H1 (cell line): ENCODE data around the gene STPG1. TPM values are rescaled to one million over a fixed set of nuclear protein-coding genes. Genes with fewer than 3 reads are reported as not detected.

Source experiments
- ASH2L ChIP-seq: fragments of 200-600, 300-600 bp; sonication (generic); IDR thresholded peaks from one replicate; pipeline ENCODE4 v1.7.1; 2017; ENCODE audit warnings: low read length
- CHD1 ChIP-seq: IDR thresholded peaks from 2 replicates; pipeline ENCODE4 v1.6.1; 2012; ENCODE audit warnings: low read depth, low read length, improper control_type of control experiment
- RNF2 ChIP-seq: fragments of 200-900, 300-1000 bp; sonication (generic); IDR thresholded peaks from 2 replicates; pipeline ENCODE4 v1.7.1; 2016; ENCODE audit warnings: borderline replicate concordance, low read depth, mild to moderate bottlenecking, antibody characterized with exemption, low read length; ENCODE audit not compliant: poor library complexity, severe bottlenecking; ENCODE audit errors: missing control alignments
- SIN3A ChIP-seq, 2 experiments: IDR thresholded peaks in 1 of 2; conservative IDR thresholded peaks in 1 of 2; 2 replicates each; pipeline ENCODE4 v1.6.1; 2011 to 2012; ENCODE audit warnings: low read length in 2 of 2, improper control_type of control experiment in 1 of 2, low read depth in 1 of 2, mild to moderate bottlenecking in 1 of 2
- SP1 ChIP-seq: IDR thresholded peaks from 2 replicates; pipeline ENCODE4 v1.6.1; 2011; ENCODE audit warnings: low read depth, low read length
- SP4 ChIP-seq: IDR thresholded peaks from 2 replicates; pipeline ENCODE4 v1.6.1; 2012; ENCODE audit warnings: low read length, inconsistent platforms
- YY1 ChIP-seq: IDR thresholded peaks from 2 replicates; pipeline ENCODE4 v1.6.1; 2011; ENCODE audit warnings: low read depth, mild to moderate bottlenecking, low read length
- polyA plus RNA-seq, 7 experiments: library from polyadenylated mRNA; depleted of rRNA in 3 of 7; stranded (reverse) in 5 of 7; unstranded in 2 of 7; fragments of >200 nt in 5 of 7; fragments of 200-250 nt in 2 of 7; gene quantifications; 1 replicate in 5 of 7; 2 replicates in 1 of 7; 4 replicates in 1 of 7; pipeline versions ENCODE4 v1.2.1 to v1.2.3, GENCODE V29; 2011 to 2013; ENCODE audit warnings: missing spikeins in 2 of 7, mixed read lengths in 2 of 7
- total RNA-seq: library from RNA; stranded (reverse); fragmentation: NEBNext Ultra II Directional; extraction: Animal tissue kit (Norgen Biotek cat#: 25700); gene quantifications from 2 replicates; pipeline ENCODE4 v1.2.1, GENCODE V29; 2021
- TF ChIP-seq, protein P1 (sequence below): fragments of 300-600 bp; sonication (generic); IDR thresholded peaks from 2 replicates; pipeline ENCODE4 v1.7.1; 2012; ENCODE audit warnings: low read length, moderate library complexity, mild to moderate bottlenecking, inconsistent platforms; ENCODE audit not compliant: insufficient replicate concordance
- TF ChIP-seq, protein P2 (sequence below), 3 experiments: IDR thresholded peaks; 1 replicate in 2 of 3; 2 replicates in 1 of 3; pipeline versions ENCODE4 v1.5.1 to v1.6.1; 2011; ENCODE audit warnings: low read length in 3 of 3, mild to moderate bottlenecking in 3 of 3, inconsistent platforms in 2 of 3, low read depth in 1 of 3, moderate library complexity in 1 of 3; ENCODE audit not compliant: insufficient read depth in 1 of 3; ENCODE audit errors: control extremely low read depth in 1 of 3

The STPG1 gene
- total and polyA plus RNA-seq, 2 of the 8 experiments (the other 6 are each of a cell fraction or from before 2014, with no cell fraction given) = 10.3 to 11.2 TPM

DNA sequence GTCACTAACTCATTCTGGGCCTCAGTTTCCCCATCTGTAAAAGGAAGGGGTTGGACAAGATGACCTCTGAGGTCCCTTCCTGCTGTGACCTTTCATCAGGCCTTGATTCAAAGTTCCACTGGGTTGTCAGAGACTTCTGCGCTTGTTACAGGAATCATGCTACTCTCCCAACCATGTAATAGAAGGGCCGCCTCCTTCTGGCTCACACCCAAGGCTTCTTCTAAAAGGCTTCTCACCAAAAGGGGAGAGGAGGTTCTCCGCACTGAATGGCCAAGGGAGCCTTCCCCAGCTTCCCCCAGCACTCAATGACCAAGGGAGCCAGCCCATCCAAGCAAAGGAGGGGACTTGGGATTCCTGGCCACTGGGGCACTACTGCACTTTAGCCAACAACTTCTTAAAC, 51.8 kb downstream of the STPG1 start (continued):
- TF ChIP-seq, protein P1, sequence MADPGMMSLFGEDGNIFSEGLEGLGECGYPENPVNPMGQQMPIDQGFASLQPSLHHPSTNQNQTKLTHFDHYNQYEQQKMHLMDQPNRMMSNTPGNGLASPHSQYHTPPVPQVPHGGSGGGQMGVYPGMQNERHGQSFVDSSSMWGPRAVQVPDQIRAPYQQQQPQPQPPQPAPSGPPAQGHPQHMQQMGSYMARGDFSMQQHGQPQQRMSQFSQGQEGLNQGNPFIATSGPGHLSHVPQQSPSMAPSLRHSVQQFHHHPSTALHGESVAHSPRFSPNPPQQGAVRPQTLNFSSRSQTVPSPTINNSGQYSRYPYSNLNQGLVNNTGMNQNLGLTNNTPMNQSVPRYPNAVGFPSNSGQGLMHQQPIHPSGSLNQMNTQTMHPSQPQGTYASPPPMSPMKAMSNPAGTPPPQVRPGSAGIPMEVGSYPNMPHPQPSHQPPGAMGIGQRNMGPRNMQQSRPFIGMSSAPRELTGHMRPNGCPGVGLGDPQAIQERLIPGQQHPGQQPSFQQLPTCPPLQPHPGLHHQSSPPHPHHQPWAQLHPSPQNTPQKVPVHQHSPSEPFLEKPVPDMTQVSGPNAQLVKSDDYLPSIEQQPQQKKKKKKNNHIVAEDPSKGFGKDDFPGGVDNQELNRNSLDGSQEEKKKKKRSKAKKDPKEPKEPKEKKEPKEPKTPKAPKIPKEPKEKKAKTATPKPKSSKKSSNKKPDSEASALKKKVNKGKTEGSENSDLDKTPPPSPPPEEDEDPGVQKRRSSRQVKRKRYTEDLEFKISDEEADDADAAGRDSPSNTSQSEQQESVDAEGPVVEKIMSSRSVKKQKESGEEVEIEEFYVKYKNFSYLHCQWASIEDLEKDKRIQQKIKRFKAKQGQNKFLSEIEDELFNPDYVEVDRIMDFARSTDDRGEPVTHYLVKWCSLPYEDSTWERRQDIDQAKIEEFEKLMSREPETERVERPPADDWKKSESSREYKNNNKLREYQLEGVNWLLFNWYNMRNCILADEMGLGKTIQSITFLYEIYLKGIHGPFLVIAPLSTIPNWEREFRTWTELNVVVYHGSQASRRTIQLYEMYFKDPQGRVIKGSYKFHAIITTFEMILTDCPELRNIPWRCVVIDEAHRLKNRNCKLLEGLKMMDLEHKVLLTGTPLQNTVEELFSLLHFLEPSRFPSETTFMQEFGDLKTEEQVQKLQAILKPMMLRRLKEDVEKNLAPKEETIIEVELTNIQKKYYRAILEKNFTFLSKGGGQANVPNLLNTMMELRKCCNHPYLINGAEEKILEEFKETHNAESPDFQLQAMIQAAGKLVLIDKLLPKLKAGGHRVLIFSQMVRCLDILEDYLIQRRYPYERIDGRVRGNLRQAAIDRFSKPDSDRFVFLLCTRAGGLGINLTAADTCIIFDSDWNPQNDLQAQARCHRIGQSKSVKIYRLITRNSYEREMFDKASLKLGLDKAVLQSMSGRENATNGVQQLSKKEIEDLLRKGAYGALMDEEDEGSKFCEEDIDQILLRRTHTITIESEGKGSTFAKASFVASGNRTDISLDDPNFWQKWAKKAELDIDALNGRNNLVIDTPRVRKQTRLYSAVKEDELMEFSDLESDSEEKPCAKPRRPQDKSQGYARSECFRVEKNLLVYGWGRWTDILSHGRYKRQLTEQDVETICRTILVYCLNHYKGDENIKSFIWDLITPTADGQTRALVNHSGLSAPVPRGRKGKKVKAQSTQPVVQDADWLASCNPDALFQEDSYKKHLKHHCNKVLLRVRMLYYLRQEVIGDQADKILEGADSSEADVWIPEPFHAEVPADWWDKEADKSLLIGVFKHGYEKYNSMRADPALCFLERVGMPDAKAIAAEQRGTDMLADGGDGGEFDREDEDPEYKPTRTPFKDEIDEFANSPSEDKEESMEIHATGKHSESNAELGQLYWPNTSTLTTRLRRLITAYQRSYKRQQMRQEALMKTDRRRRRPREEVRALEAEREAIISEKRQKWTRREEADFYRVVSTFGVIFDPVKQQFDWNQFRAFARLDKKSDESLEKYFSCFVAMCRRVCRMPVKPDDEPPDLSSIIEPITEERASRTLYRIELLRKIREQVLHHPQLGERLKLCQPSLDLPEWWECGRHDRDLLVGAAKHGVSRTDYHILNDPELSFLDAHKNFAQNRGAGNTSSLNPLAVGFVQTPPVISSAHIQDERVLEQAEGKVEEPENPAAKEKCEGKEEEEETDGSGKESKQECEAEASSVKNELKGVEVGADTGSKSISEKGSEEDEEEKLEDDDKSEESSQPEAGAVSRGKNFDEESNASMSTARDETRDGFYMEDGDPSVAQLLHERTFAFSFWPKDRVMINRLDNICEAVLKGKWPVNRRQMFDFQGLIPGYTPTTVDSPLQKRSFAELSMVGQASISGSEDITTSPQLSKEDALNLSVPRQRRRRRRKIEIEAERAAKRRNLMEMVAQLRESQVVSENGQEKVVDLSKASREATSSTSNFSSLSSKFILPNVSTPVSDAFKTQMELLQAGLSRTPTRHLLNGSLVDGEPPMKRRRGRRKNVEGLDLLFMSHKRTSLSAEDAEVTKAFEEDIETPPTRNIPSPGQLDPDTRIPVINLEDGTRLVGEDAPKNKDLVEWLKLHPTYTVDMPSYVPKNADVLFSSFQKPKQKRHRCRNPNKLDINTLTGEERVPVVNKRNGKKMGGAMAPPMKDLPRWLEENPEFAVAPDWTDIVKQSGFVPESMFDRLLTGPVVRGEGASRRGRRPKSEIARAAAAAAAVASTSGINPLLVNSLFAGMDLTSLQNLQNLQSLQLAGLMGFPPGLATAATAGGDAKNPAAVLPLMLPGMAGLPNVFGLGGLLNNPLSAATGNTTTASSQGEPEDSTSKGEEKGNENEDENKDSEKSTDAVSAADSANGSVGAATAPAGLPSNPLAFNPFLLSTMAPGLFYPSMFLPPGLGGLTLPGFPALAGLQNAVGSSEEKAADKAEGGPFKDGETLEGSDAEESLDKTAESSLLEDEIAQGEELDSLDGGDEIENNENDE = no peak
- TF ChIP-seq SIN3A (conservative IDR thresholded peaks at IDR 0.05 in 1 of 2, IDR thresholded peaks at IDR 0.05 in 1 of 2; ENCODE audit: low read depth in 1 of 2, low read length in 2 of 2) (no peak), RNF2 (no peak), ASH2L (no peak), SP4 (no peak), YY1 (no peak), SP1 (no peak), CHD1 (no peak)
- TF ChIP-seq, protein P2, sequence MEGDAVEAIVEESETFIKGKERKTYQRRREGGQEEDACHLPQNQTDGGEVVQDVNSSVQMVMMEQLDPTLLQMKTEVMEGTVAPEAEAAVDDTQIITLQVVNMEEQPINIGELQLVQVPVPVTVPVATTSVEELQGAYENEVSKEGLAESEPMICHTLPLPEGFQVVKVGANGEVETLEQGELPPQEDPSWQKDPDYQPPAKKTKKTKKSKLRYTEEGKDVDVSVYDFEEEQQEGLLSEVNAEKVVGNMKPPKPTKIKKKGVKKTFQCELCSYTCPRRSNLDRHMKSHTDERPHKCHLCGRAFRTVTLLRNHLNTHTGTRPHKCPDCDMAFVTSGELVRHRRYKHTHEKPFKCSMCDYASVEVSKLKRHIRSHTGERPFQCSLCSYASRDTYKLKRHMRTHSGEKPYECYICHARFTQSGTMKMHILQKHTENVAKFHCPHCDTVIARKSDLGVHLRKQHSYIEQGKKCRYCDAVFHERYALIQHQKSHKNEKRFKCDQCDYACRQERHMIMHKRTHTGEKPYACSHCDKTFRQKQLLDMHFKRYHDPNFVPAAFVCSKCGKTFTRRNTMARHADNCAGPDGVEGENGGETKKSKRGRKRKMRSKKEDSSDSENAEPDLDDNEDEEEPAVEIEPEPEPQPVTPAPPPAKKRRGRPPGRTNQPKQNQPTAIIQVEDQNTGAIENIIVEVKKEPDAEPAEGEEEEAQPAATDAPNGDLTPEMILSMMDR (IDR thresholded peaks at IDR 0.05; ENCODE audit: control extremely low read depth in 1 of 3, insufficient read depth in 1 of 3, low read depth in 1 of 3, low read length in 3 of 3) = no peak
